IMR-90 (cell line): ENCODE results near the gene ZFP36L2. TPM values are rescaled to one million over a fixed set of nuclear protein-coding genes. Genes with fewer than 3 reads are reported as not detected.

Source experiments
- ATAC-seq: fragments of 200-7000 bp; cut with Tn5 transposase; 2 replicates; pipeline ENCODE4 v1.9.1; 2020; ENCODE audit warnings: low read depth, mild to moderate bottlenecking, moderate library complexity
- BruUV-seq: library from RNA; stranded (reverse); fragments of 400-500 nt; replicated peaks from 2 replicates; lab custom pipeline; 2021; lab: Mats Ljungman, UMichigan
- CTCF ChIA-PET: fragments of 300-600 bp; formaldehyde crosslinking; extraction: SDS; loops from one replicate; lab custom pipeline; 2021; ENCODE audit warnings: antibody characterized with exemption; lab: Yijun Ruan, JAX
- POLR2A ChIA-PET: fragments of 300-600 bp; sonication (Branson Sonifier 250); formaldehyde crosslinking; loops from one replicate; lab custom pipeline; 2022; ENCODE audit warnings: antibody characterized with exemption; ENCODE audit not compliant: unreplicated experiment; lab: Charles Lee
- DNase-seq: peaks from one replicate; pipeline ENCODE4 v3.0.0; 2013
- H2AFZ ChIP-seq: replicated peaks from 2 replicates; pipeline ENCODE3; 2013; ENCODE audit warnings: low read length, mild to moderate bottlenecking; ENCODE audit not compliant: poor library complexity
- H2AK5ac ChIP-seq: 2 replicates; pipeline ENCODE4 v1.6.1; 2013; ENCODE audit warnings: low read depth, low read length, inconsistent platforms
- H2AK9ac ChIP-seq: replicated peaks from 2 replicates; pipeline ENCODE3; 2013; ENCODE audit warnings: mild to moderate bottlenecking, low read depth, low read length, moderate library complexity; ENCODE audit not compliant: poor library complexity
- H2BK120ac ChIP-seq: 2 replicates; pipeline ENCODE4 v1.6.1; 2013; ENCODE audit warnings: low read depth, low read length, inconsistent platforms
- H2BK15ac ChIP-seq: 3 replicates; pipeline ENCODE4 v1.6.1; 2013; ENCODE audit warnings: low read depth, low read length, inconsistent platforms
- H2BK20ac ChIP-seq: 2 replicates; pipeline ENCODE4 v1.6.1; 2013; ENCODE audit warnings: low read depth, mild to moderate bottlenecking, inconsistent platforms, low read length, moderate library complexity
- H2BK5ac ChIP-seq: 2 replicates; pipeline ENCODE4 v1.6.1; 2013; ENCODE audit warnings: mild to moderate bottlenecking, low read depth, low read length, inconsistent platforms; ENCODE audit not compliant: poor library complexity, severe bottlenecking
- H3K14ac ChIP-seq: replicated peaks from 2 replicates; pipeline ENCODE4 v1.6.1; 2013; ENCODE audit warnings: low read depth, low read length, inconsistent platforms
- H3K18ac ChIP-seq: 2 replicates; pipeline ENCODE4 v1.6.1; 2013; ENCODE audit warnings: low read depth, low read length, control low read depth
- H3K23ac ChIP-seq: 2 replicates; pipeline ENCODE4 v1.6.1; 2013; ENCODE audit warnings: low read depth, low read length, inconsistent platforms
- H3K27ac ChIP-seq: 2 replicates; pipeline ENCODE4 v1.5.1; 2013; ENCODE audit warnings: mild to moderate bottlenecking, control low read depth, low read length; ENCODE audit not compliant: insufficient read depth
- H3K27me3 ChIP-seq: 2 replicates; pipeline ENCODE4 v1.6.1; 2013; ENCODE audit warnings: low read length; ENCODE audit not compliant: control insufficient read depth, insufficient read depth
- H3K36me3 ChIP-seq: 2 replicates; pipeline ENCODE4 v1.6.1; 2013; ENCODE audit warnings: low read length, mixed read lengths; ENCODE audit not compliant: control insufficient read depth, insufficient read depth
- H3K4ac ChIP-seq: 2 replicates; pipeline ENCODE4 v1.6.1; 2013; ENCODE audit warnings: low read depth, low read length, inconsistent platforms
- H3K4me1 ChIP-seq: 2 replicates; pipeline ENCODE4 v1.6.1; 2013; ENCODE audit warnings: low read length, mixed read lengths; ENCODE audit not compliant: control insufficient read depth, insufficient read depth
- H3K4me2 ChIP-seq: 2 replicates; pipeline ENCODE4 v1.6.1; 2013; ENCODE audit warnings: low read depth, mild to moderate bottlenecking, control low read depth, low read length, moderate library complexity
- H3K4me3 ChIP-seq: 2 replicates; pipeline ENCODE4 v1.5.1; 2013; ENCODE audit warnings: low read depth, mild to moderate bottlenecking, control low read depth, low read length, moderate library complexity; ENCODE audit not compliant: insufficient read depth
- H3K56ac ChIP-seq: 2 replicates; pipeline ENCODE4 v1.6.1; 2013; ENCODE audit warnings: low read length, inconsistent platforms; ENCODE audit not compliant: insufficient read depth; ENCODE audit errors: extremely low read depth
- H3K79me1 ChIP-seq, 2 experiments: 2 replicates each; pipeline ENCODE4 v1.6.1; 2013; ENCODE audit warnings: low read length in 2 of 2, inconsistent platforms in 1 of 2, low read depth in 1 of 2
- H3K9ac ChIP-seq: 2 replicates; pipeline ENCODE4 v1.6.1; 2013; ENCODE audit warnings: low read depth, low read length, control low read depth
- H3K9me1 ChIP-seq: 2 replicates; pipeline ENCODE4 v1.6.1; 2013; ENCODE audit warnings: low read length, inconsistent platforms; ENCODE audit not compliant: insufficient read depth
- H3K9me3 ChIP-seq: 2 replicates; pipeline ENCODE4 v1.6.1; 2013; ENCODE audit warnings: low read length; ENCODE audit not compliant: control insufficient read depth, insufficient read depth
- H4K20me1 ChIP-seq: 2 replicates; pipeline ENCODE4 v1.6.1; 2013; ENCODE audit warnings: low read length, inconsistent platforms; ENCODE audit not compliant: insufficient read depth
- H4K5ac ChIP-seq: 2 replicates; pipeline ENCODE4 v1.6.1; 2013; ENCODE audit warnings: mild to moderate bottlenecking, low read depth, low read length, control low read depth
- H4K8ac ChIP-seq, 2 experiments: 2 replicates each; pipeline ENCODE4 v1.6.1; 2013; ENCODE audit warnings: low read depth in 2 of 2, low read length in 2 of 2, control low read depth in 1 of 2, inconsistent platforms in 1 of 2
- H4K91ac ChIP-seq: 2 replicates; pipeline ENCODE4 v1.6.1; 2013; ENCODE audit warnings: low read depth, low read length, inconsistent platforms; ENCODE audit not compliant: insufficient read depth
- BHLHE40 ChIP-seq: fragments of 150-350 bp; IDR thresholded peaks from 2 replicates; pipeline ENCODE4 v1.6.1; 2016; ENCODE audit warnings: mild to moderate bottlenecking, low read depth, low read length
- CEBPB ChIP-seq: IDR thresholded peaks from 2 replicates; pipeline ENCODE4 v1.6.1; 2012; ENCODE audit warnings: low read depth, low read length, improper control_type of control experiment
- CHD1 ChIP-seq: IDR thresholded peaks from 2 replicates; pipeline ENCODE4 v1.6.1; 2012; ENCODE audit warnings: low read depth, low read length, improper control_type of control experiment
- FOS ChIP-seq: fragments of 150-350 bp; IDR thresholded peaks from 2 replicates; pipeline ENCODE4 v1.6.1; 2016; ENCODE audit warnings: low read depth, low read length
- MXI1 ChIP-seq: IDR thresholded peaks from 2 replicates; pipeline ENCODE4 v1.6.1; 2012; ENCODE audit warnings: low read depth, mild to moderate bottlenecking, low read length, moderate library complexity, borderline replicate concordance
- RAD21 ChIP-seq: IDR thresholded peaks from 2 replicates; pipeline ENCODE4 v1.6.1; 2012; ENCODE audit warnings: low read length, improper control_type of control experiment
- RCOR1 ChIP-seq: IDR thresholded peaks from 2 replicates; pipeline ENCODE4 v1.6.1; 2012; ENCODE audit warnings: mild to moderate bottlenecking, low read length, improper control_type of control experiment; ENCODE audit not compliant: insufficient replicate concordance
- RFX5 ChIP-seq: IDR thresholded peaks from 2 replicates; pipeline ENCODE4 v1.8.0; 2012; ENCODE audit warnings: low read depth, mild to moderate bottlenecking, low read length, moderate library complexity
- SMC3 ChIP-seq: fragments of 150-350 bp; IDR thresholded peaks from 2 replicates; pipeline ENCODE4 v1.6.1; 2016; ENCODE audit warnings: low read depth, mild to moderate bottlenecking, antibody characterized with exemption, low read length, moderate library complexity
- WGBS, 2 experiments: methylation state at CpG; one replicate each; pipeline versions ENCODE4 v1.1.5 to v1.1.7; 2013; ENCODE audit warnings: missing lambda C conversion rate in 2 of 2; ENCODE audit not compliant: insufficient read length in 1 of 2; ENCODE audit errors: extremely low coverage in 2 of 2; 5-methylcytosine and 5-hydroxymethylcytosine counted together
- dilution Hi-C: fragments of 300-500 bp; cut with HindIII; formaldehyde crosslinking; loops from one replicate; pipeline ENCODE4 v1.14.3; 2018; ENCODE audit warnings: low sequenced_read_pairs; ENCODE audit not compliant: unreplicated experiment
- in situ Hi-C: fragments of 300-500 bp; cut with MboI; formaldehyde crosslinking; loops from 3 replicates; pipeline ENCODE4 v1.14.3; 2019; ENCODE audit warnings: low sequenced_read_pairs, inconsistent platforms, mixed read lengths
- intact Hi-C: fragments of 100-400 bp; cut with micrococcal nuclease; formaldehyde crosslinking; loops from 2 replicates; pipeline ENCODE4 v1.10.0; 2022
- polyA plus RNA-seq, 3 experiments: library from polyadenylated mRNA; depleted of rRNA; stranded (reverse); fragments of >200 nt; gene quantifications; 2 replicates each; pipeline ENCODE4 v1.2.3, GENCODE V29; 2012; ENCODE audit warnings: low replicate concordance in 1 of 3
- total RNA-seq: library from RNA; depleted of rRNA; stranded (reverse); fragments of >200 nt; gene quantifications from 2 replicates; pipeline ENCODE4 v1.2.3, GENCODE V29; 2012
- TF ChIP-seq, protein P1 (sequence below): conservative IDR thresholded peaks from 2 replicates; pipeline ENCODE4 v1.5.1; 2012; ENCODE audit warnings: mild to moderate bottlenecking, low read depth, low read length, improper control_type of control experiment
- TF ChIP-seq, protein P2 (sequence below): fragments of 150-350 bp; IDR thresholded peaks from 2 replicates; pipeline ENCODE4 v1.6.1; 2017; ENCODE audit warnings: mild to moderate bottlenecking, antibody characterized with exemption, low read length, low read depth
- TF ChIP-seq, protein P3 (sequence below): fragments of 150-350 bp; IDR thresholded peaks from 2 replicates; pipeline ENCODE4 v1.6.1; 2016; ENCODE audit warnings: low read depth, mild to moderate bottlenecking, low read length, moderate library complexity, borderline replicate concordance

The ZFP36L2 gene
- total and polyA plus RNA-seq, 2 of the 4 experiments (the other 2 are of a cell fraction) = 1.8 to 20.1 TPM

DNA sequence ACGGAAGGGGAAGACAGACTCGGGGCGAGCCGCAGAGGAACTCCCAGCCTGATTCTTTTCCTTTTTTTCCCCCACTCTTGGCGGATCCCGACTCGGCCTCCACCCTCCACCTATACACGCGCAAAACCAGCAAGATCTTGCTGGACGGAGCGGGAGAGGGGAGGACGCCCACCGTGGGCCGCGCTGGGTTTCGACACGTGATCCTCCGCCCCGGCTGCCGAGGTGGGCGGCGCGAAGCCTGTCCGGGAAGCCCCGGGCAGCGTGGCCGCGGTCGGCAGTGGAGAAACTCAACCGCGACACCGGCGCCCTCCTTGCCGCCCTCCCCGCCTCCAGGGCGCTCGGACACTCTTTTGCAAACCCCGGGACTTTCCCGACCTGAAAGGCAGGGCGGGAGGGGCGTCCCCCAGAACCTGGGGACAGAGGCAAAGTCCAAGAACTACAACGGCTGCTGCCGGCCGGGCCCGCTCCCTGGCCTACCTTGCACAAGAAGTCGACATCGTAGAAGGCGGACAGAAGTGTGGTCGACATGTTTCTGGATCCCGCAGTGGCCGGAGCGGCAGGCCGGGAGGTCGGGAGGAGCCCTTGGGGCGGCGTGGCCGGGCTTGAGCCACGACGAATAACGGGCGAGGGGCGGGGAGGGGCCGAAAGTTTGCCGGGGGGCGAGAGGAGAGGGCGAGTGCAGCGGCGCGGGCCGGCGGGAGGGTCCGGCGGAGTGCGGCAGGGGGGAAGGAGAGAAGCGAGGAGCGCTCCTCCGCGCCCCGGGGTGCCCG lies 433 bp downstream of the ZFP36L2 start:
- H3K9ac ChIP-seq = peak overlapping the region; percentile 91
- H3K27me3 ChIP-seq = no peaks in the 10 kb centered on the region
- peak overlapping the region; percentile 96 for H3K27ac ChIP-seq
- H3K36me3 ChIP-seq = peaks cover 24% of the 10 kb centered on the region
- no peak overlapping the region for H2BK15ac ChIP-seq
- H3K4me3 ChIP-seq = peak overlapping the region; percentile 87
- intact Hi-C loops (loop anchor here (1.0 to 5.0 kb wide), 3 partner anchors 116 to 315 kb away; no protein-coding TSS in a partner anchor), in situ Hi-C loops (loop anchor here (10.0 kb wide), 2 partner anchors 151 to 251 kb away; no protein-coding TSS in a partner anchor), dilution Hi-C loops (no loop called here)
- H3K56ac ChIP-seq = peak overlapping the region; percentile 91
- peak overlapping the region; percentile 92 for H3K4ac ChIP-seq
- H2BK5ac ChIP-seq = peak overlapping the region; percentile 98
- BruUV-seq = no TSS peak
- peak overlapping the region; percentile 61; the same call in 1 of the 2 replicates for H3K4me2 ChIP-seq
- no peaks in the 10 kb centered on the region for H3K9me3 ChIP-seq
- H2AFZ ChIP-seq = peak overlapping the region; percentile 83
- H4K8ac ChIP-seq = peak overlapping the region; percentile 29 to 77; a peak in 2 of 4 replicates
- peaks cover 8 to 18% of the 10 kb centered on the region in 2 experiments; a peak in 3 of 4 replicates for H3K79me1 ChIP-seq
- H2AK5ac ChIP-seq = peak overlapping the region; percentile 84
- CTCF ChIA-PET = interaction anchor here (1.2 kb wide), 1 partner anchor 313 kb away, joined by 3 read pairs; no protein-coding TSS in a partner anchor
- H3K23ac ChIP-seq = peak overlapping the region; percentile 91
- no peaks in the 10 kb centered on the region; the same call in 1 of the 2 replicates for H3K9me1 ChIP-seq
- H2BK20ac ChIP-seq = no peak overlapping the region
- POLR2A ChIA-PET = interaction anchor here (0.6 to 1.2 kb wide), 14 partner anchors 42 to 416 kb away, joined by 3 to 9 read pairs (median 4); no protein-coding TSS in a partner anchor
- H4K91ac ChIP-seq = peak overlapping the region; percentile 86
- 0% methylated on average over 21 of the region's 80 CpGs; no CpG with 5 or more reads in 1 of the 2 experiments for WGBS, 2 experiments
- H3K4me1 ChIP-seq = peaks cover 8% of the 10 kb centered on the region
- H4K5ac ChIP-seq = peak overlapping the region; percentile 28
- H4K20me1 ChIP-seq = peaks cover 34% of the 10 kb centered on the region
- ATAC-seq (peak; percentile 2), DNase-seq (peak; percentile 68)
- peak overlapping the region; percentile 77 for H3K18ac ChIP-seq
- H2AK9ac ChIP-seq = peak overlapping the region; percentile 97
- H2BK120ac ChIP-seq = peak overlapping the region; percentile 88
- peak overlapping the region; percentile 92 for H3K14ac ChIP-seq
- TF ChIP-seq, protein P1, sequence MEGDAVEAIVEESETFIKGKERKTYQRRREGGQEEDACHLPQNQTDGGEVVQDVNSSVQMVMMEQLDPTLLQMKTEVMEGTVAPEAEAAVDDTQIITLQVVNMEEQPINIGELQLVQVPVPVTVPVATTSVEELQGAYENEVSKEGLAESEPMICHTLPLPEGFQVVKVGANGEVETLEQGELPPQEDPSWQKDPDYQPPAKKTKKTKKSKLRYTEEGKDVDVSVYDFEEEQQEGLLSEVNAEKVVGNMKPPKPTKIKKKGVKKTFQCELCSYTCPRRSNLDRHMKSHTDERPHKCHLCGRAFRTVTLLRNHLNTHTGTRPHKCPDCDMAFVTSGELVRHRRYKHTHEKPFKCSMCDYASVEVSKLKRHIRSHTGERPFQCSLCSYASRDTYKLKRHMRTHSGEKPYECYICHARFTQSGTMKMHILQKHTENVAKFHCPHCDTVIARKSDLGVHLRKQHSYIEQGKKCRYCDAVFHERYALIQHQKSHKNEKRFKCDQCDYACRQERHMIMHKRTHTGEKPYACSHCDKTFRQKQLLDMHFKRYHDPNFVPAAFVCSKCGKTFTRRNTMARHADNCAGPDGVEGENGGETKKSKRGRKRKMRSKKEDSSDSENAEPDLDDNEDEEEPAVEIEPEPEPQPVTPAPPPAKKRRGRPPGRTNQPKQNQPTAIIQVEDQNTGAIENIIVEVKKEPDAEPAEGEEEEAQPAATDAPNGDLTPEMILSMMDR = no peak
- TF ChIP-seq MXI1 (0 out of 2 replicates have a peak, but pooled peaks have one; percentile 57), RCOR1 (no peak), RAD21 (no peak), BHLHE40 (peak; percentile 42), FOS (no peak), CEBPB (peak; percentile 22; the same call in 1 of the 2 replicates), CHD1 (no peak; the same call in 1 of the 2 replicates), RFX5 (no peak), SMC3 (no peak)
- TF ChIP-seq, protein P2, sequence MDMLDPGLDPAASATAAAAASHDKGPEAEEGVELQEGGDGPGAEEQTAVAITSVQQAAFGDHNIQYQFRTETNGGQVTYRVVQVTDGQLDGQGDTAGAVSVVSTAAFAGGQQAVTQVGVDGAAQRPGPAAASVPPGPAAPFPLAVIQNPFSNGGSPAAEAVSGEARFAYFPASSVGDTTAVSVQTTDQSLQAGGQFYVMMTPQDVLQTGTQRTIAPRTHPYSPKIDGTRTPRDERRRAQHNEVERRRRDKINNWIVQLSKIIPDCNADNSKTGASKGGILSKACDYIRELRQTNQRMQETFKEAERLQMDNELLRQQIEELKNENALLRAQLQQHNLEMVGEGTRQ = peak; percentile 81
- TF ChIP-seq, protein P3, sequence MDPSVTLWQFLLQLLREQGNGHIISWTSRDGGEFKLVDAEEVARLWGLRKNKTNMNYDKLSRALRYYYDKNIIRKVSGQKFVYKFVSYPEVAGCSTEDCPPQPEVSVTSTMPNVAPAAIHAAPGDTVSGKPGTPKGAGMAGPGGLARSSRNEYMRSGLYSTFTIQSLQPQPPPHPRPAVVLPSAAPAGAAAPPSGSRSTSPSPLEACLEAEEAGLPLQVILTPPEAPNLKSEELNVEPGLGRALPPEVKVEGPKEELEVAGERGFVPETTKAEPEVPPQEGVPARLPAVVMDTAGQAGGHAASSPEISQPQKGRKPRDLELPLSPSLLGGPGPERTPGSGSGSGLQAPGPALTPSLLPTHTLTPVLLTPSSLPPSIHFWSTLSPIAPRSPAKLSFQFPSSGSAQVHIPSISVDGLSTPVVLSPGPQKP = no peak
